Neural cell (in vitro differentiated cells): ENCODE measurements around the gene PASD1. TPM values are rescaled to one million over a fixed set of nuclear protein-coding genes. Genes with fewer than 3 reads are reported as not detected.

Experiments used
- H2AFZ ChIP-seq: fragments of 200-600, 300-800 bp; sonication (generic), shearing (Covaris generic); 2 replicates; pipeline ENCODE4 v1.6.0; 2014; ENCODE audit warnings: low read depth, mild to moderate bottlenecking, antibody characterized with exemption, low read length, moderate library complexity
- H3F3A ChIP-seq: fragments of 200-600 bp; shearing (Covaris generic); 2 replicates; pipeline ENCODE4 v1.6.1; 2016; ENCODE audit warnings: mild to moderate bottlenecking, moderate library complexity, mixed read lengths, antibody characterized with exemption, low read length; ENCODE audit not compliant: insufficient read depth, poor library complexity, severe bottlenecking
- H3K27ac ChIP-seq: fragments of 200-600, 300-800 bp; sonication (generic), shearing (Covaris generic); 2 replicates; pipeline ENCODE4 v1.5.1; 2014; ENCODE audit warnings: mild to moderate bottlenecking, low read length, moderate library complexity
- H3K27me3 ChIP-seq: fragments of 300-800, 200-600 bp; sonication (generic), shearing (Covaris generic); 2 replicates; pipeline ENCODE4 v1.6.0; 2014; ENCODE audit warnings: mild to moderate bottlenecking, low read depth, low read length, moderate library complexity; ENCODE audit not compliant: insufficient read depth
- H3K36me3 ChIP-seq: fragments of 300-800, 200-600 bp; sonication (generic), shearing (Covaris generic); 2 replicates; pipeline ENCODE4 v1.5.1; 2014; ENCODE audit warnings: mild to moderate bottlenecking, antibody characterized with exemption, low read length, moderate library complexity; ENCODE audit not compliant: insufficient read depth
- H3K4me2 ChIP-seq: fragments of 300-800, 200-600 bp; sonication (generic), shearing (Covaris generic); 2 replicates; pipeline ENCODE4 v1.6.0; 2014; ENCODE audit warnings: mild to moderate bottlenecking, low read length
- H3K4me3 ChIP-seq: fragments of 300-800, 200-600 bp; sonication (generic), shearing (Covaris generic); 2 replicates; pipeline ENCODE4 v1.5.1; 2014; ENCODE audit warnings: mild to moderate bottlenecking, low read length, moderate library complexity
- H3K79me2 ChIP-seq: fragments of 200-600 bp; shearing (Covaris generic); replicated peaks from 2 replicates; pipeline ENCODE4 v1.6.0; 2014; ENCODE audit warnings: mild to moderate bottlenecking, low read length, moderate library complexity; ENCODE audit not compliant: insufficient read depth
- H3K9ac ChIP-seq: fragments of 300-800, 200-600 bp; sonication (generic), shearing (Covaris generic); 2 replicates; pipeline ENCODE4 v1.6.1; 2016; ENCODE audit warnings: mild to moderate bottlenecking, low read length, mixed read lengths
- H3K9me2 ChIP-seq: fragments of 200-600 bp; shearing (Covaris generic); 2 replicates; pipeline ENCODE4 v1.6.1; 2016; ENCODE audit warnings: mild to moderate bottlenecking, low read length, mixed read lengths; ENCODE audit not compliant: insufficient read depth
- H3K9me3 ChIP-seq: fragments of 200-600, 300-800 bp; sonication (generic), shearing (Covaris generic); 2 replicates; pipeline ENCODE4 v1.6.1; 2016; ENCODE audit warnings: mild to moderate bottlenecking, mixed run types, low read length, moderate library complexity, mixed read lengths
- H4K20me1 ChIP-seq: fragments of 200-600 bp; shearing (Covaris generic); 2 replicates; pipeline ENCODE4 v1.6.1; 2016; ENCODE audit warnings: mild to moderate bottlenecking, mixed run types; ENCODE audit not compliant: insufficient read depth
- CTCF ChIP-seq: fragments of 450-650 bp; IDR thresholded peaks from 2 replicates; pipeline ENCODE4 v1.5.1; 2014; ENCODE audit warnings: antibody characterized with exemption, mild to moderate bottlenecking, moderate library complexity; ENCODE audit not compliant: poor library complexity, severe bottlenecking
- EP300 ChIP-seq: fragments of 450-650 bp; conservative IDR thresholded peaks from 2 replicates; pipeline ENCODE4 v1.6.1; 2014; ENCODE audit warnings: antibody characterized with exemption, mild to moderate bottlenecking, moderate library complexity; ENCODE audit not compliant: poor library complexity, severe bottlenecking
- EZH2 ChIP-seq: fragments of 200-600, 300-800 bp; shearing (Covaris generic), sonication (generic); IDR thresholded peaks from 2 replicates; pipeline ENCODE4 v1.6.1; 2014; ENCODE audit warnings: antibody characterized with exemption, low read length, borderline replicate concordance, mild to moderate bottlenecking; ENCODE audit not compliant: insufficient read depth, poor library complexity, severe bottlenecking
- MXI1 ChIP-seq: fragments of 450-650 bp; conservative IDR thresholded peaks from 2 replicates; pipeline ENCODE4 v1.6.1; 2014; ENCODE audit warnings: antibody characterized with exemption, mild to moderate bottlenecking; ENCODE audit not compliant: poor library complexity, severe bottlenecking
- POLR2AphosphoS5 ChIP-seq: IDR thresholded peaks from 2 replicates; pipeline ENCODE4 v1.6.1; 2012
- RAD21 ChIP-seq: fragments of 450-650 bp; conservative IDR thresholded peaks from 2 replicates; pipeline ENCODE4 v1.6.1; 2014; ENCODE audit warnings: antibody characterized with exemption, mild to moderate bottlenecking, moderate library complexity
- REST ChIP-seq: IDR thresholded peaks from 2 replicates; pipeline ENCODE4 v1.6.1; 2012; ENCODE audit warnings: borderline replicate concordance
- SMC3 ChIP-seq: fragments of 450-650 bp; conservative IDR thresholded peaks from 2 replicates; pipeline ENCODE4 v1.6.1; 2014; ENCODE audit warnings: antibody characterized with exemption, mild to moderate bottlenecking, moderate library complexity; ENCODE audit not compliant: poor library complexity
- TAF1 ChIP-seq: IDR thresholded peaks from 2 replicates; pipeline ENCODE4 v1.6.1; 2012; ENCODE audit warnings: low read depth
- polyA plus RNA-seq: library from polyadenylated mRNA; depleted of rRNA; stranded (reverse); fragments of >200 nt; gene quantifications from 2 replicates; pipeline ENCODE4 v1.2.3, GENCODE V29; 2014

Gene PASD1
- polyA plus RNA-seq, 1 donor from 2014 or later: not detected

- no peaks in the 10 kb centered on the region for H3K27me3 ChIP-seq
- TF ChIP-seq RAD21 (peak; percentile 46), SMC3 (peak; percentile 63), REST (no peak), MXI1 (no peak), CTCF (peak; percentile 47)
Measured at GRCh38 chrX:151722241-151722846, 158.9 kb downstream of the PASD1 start.

GRCh38 chrX:151723156-151723760, 159.8 kb downstream of the PASD1 start:
- no peaks in the 10 kb centered on the region for H3K9me3 ChIP-seq

More at GRCh38 chrX:151722241-151722846, 158.9 kb downstream of the PASD1 start:
- H3K9me2 ChIP-seq: no peaks in the 10 kb centered on the region
- no peak overlapping the region for H3K4me3 ChIP-seq
- H4K20me1 ChIP-seq: no peaks in the 10 kb centered on the region
- no peaks in the 10 kb centered on the region for H3K79me2 ChIP-seq
- no peaks in the 10 kb centered on the region for H3F3A ChIP-seq
- H2AFZ ChIP-seq: no peak overlapping the region
- H3K36me3 ChIP-seq: no peaks in the 10 kb centered on the region
- H3K27ac ChIP-seq: no peak overlapping the region
- no peak overlapping the region for H3K4me2 ChIP-seq
- H3K9me3 ChIP-seq: no peaks in the 10 kb centered on the region
- no peak overlapping the region for H3K9ac ChIP-seq

More at GRCh38 chrX:151723156-151723760, 159.8 kb downstream of the PASD1 start:
- no peaks in the 10 kb centered on the region for H3K79me2 ChIP-seq
- no peak overlapping the region for H3K9ac ChIP-seq
- H3F3A ChIP-seq: no peaks in the 10 kb centered on the region
- no peak for TF ChIP-seq POLR2AphosphoS5
- TF ChIP-seq TAF1: no peak
- no peak for TF ChIP-seq REST
- no peak for TF ChIP-seq EZH2
- TF ChIP-seq RAD21: no peak
- TF ChIP-seq CTCF: no peak
- no peak for TF ChIP-seq SMC3
- TF ChIP-seq MXI1: no peak
- TF ChIP-seq EP300: no peak
- H3K9me2 ChIP-seq: no peaks in the 10 kb centered on the region
- H3K27me3 ChIP-seq: no peaks in the 10 kb centered on the region
- no peak overlapping the region for H2AFZ ChIP-seq
- no peak overlapping the region for H3K27ac ChIP-seq
- no peaks in the 10 kb centered on the region for H4K20me1 ChIP-seq
- no peaks in the 10 kb centered on the region for H3K36me3 ChIP-seq
- no peak overlapping the region for H3K4me3 ChIP-seq
- no peak overlapping the region for H3K4me2 ChIP-seq
